IPS-15b (cell line): Measurements from ENCODE around the gene CDC42EP2.

Experiments
- H3K27me3 ChIP-seq: one replicate; pipeline ENCODE4 v1.6.1; 2013; ENCODE audit warnings: low read length; ENCODE audit not compliant: control insufficient read depth, insufficient read depth
- H3K36me3 ChIP-seq: one replicate; pipeline ENCODE4 v1.6.1; 2013; ENCODE audit warnings: low read length; ENCODE audit not compliant: control insufficient read depth, insufficient read depth
- H3K4me1 ChIP-seq: one replicate; pipeline ENCODE4 v1.6.1; 2013; ENCODE audit warnings: mild to moderate bottlenecking, low read length; ENCODE audit not compliant: control insufficient read depth, insufficient read depth
- H3K4me3 ChIP-seq: one replicate; pipeline ENCODE4 v1.5.1; 2013; ENCODE audit warnings: low read depth, low read length
- H3K9ac ChIP-seq: one replicate; pipeline ENCODE4 v1.6.1; 2013; ENCODE audit warnings: low read depth, mild to moderate bottlenecking, low read length
- H3K9me3 ChIP-seq: one replicate; pipeline ENCODE4 v1.6.1; 2013; ENCODE audit warnings: mild to moderate bottlenecking, low read length; ENCODE audit not compliant: control insufficient read depth, insufficient read depth

The CDC42EP2 gene

GRCh38 chr11:65314501-65315203, at the start of gene CDC42EP2:
Gene CDC42EP2, plus strand, starts transcription at chr11:65314866. Its CDS starts 6,033 bp downstream, at chr11:65320899.
- H3K36me3 ChIP-seq: no peaks in the 10 kb centered on the region
- no peaks in the 10 kb centered on the region for H3K9me3 ChIP-seq
- peaks cover 12% of the 10 kb centered on the region for H3K27me3 ChIP-seq
- peaks cover 12% of the 10 kb centered on the region for H3K4me1 ChIP-seq
- peak within 1 kb of the TSS; percentile 54 for H3K9ac ChIP-seq
- peak within 1 kb of the TSS; percentile 82 for H3K4me3 ChIP-seq

- H3K9ac ChIP-seq: no peak overlapping the region
- no peaks in the 10 kb centered on the region for H3K9me3 ChIP-seq
- H3K4me1 ChIP-seq: peaks cover 4% of the 10 kb centered on the region
- H3K36me3 ChIP-seq: peaks cover 21% of the 10 kb centered on the region
- H3K27me3 ChIP-seq: no peaks in the 10 kb centered on the region
- H3K4me3 ChIP-seq: no peak overlapping the region
Measured at GRCh38 chr11:65266210-65266609, 48.5 kb upstream of the CDC42EP2 start.

- Histone ChIP-seq H3K4me1 (no peaks in the 10 kb centered on the region), H3K9ac (no peak overlapping the region), H3K36me3 (peaks cover 16% of the 10 kb centered on the region), H3K4me3 (no peak overlapping the region), H3K9me3 (no peaks in the 10 kb centered on the region), H3K27me3 (no peaks in the 10 kb centered on the region)
Measured at GRCh38 chr11:65274735-65275682, 39.7 kb upstream of the CDC42EP2 start.

- Histone ChIP-seq H3K9ac (no peak overlapping the region), H3K4me1 (no peaks in the 10 kb centered on the region), H3K9me3 (no peaks in the 10 kb centered on the region), H3K27me3 (no peaks in the 10 kb centered on the region), H3K4me3 (no peak overlapping the region), H3K36me3 (peaks cover 12% of the 10 kb centered on the region)
Measured at GRCh38 chr11:65275906-65276305, 38.8 kb upstream of the CDC42EP2 start.

- H3K9ac ChIP-seq: no peak overlapping the region
- no peaks in the 10 kb centered on the region for H3K27me3 ChIP-seq
- H3K9me3 ChIP-seq: no peaks in the 10 kb centered on the region
- peaks cover 26% of the 10 kb centered on the region for H3K36me3 ChIP-seq
- H3K4me3 ChIP-seq: no peak overlapping the region
- H3K4me1 ChIP-seq: no peaks in the 10 kb centered on the region
Measured at GRCh38 chr11:65277631-65278277, 36.9 kb upstream of the CDC42EP2 start.

- Histone ChIP-seq H3K27me3 (no peaks in the 10 kb centered on the region), H3K4me1 (no peaks in the 10 kb centered on the region), H3K36me3 (peaks cover 27% of the 10 kb centered on the region), H3K9me3 (no peaks in the 10 kb centered on the region), H3K4me3 (no peak overlapping the region), H3K9ac (no peak overlapping the region)
Measured at GRCh38 chr11:65278356-65278755, 36.3 kb upstream of the CDC42EP2 start.

- H3K4me1 ChIP-seq: no peaks in the 10 kb centered on the region
- peaks cover 30% of the 10 kb centered on the region for H3K36me3 ChIP-seq
- no peak overlapping the region for H3K4me3 ChIP-seq
Measured at GRCh38 chr11:65279279-65279678, 35.4 kb upstream of the CDC42EP2 start.

GRCh38 chr11:65279741-65280440, 34.8 kb upstream of the CDC42EP2 start:
- no peaks in the 10 kb centered on the region for H3K4me1 ChIP-seq
- peaks cover 33% of the 10 kb centered on the region for H3K36me3 ChIP-seq
- H3K9me3 ChIP-seq: no peaks in the 10 kb centered on the region
- no peaks in the 10 kb centered on the region for H3K27me3 ChIP-seq
- H3K4me3 ChIP-seq: no peak overlapping the region
- no peak overlapping the region for H3K9ac ChIP-seq

More at GRCh38 chr11:65279279-65279678, 35.4 kb upstream of the CDC42EP2 start:
- no peak overlapping the region for H3K9ac ChIP-seq
- no peaks in the 10 kb centered on the region for H3K27me3 ChIP-seq
- no peaks in the 10 kb centered on the region for H3K9me3 ChIP-seq

- no peak overlapping the region for H3K9ac ChIP-seq
- H3K27me3 ChIP-seq: no peaks in the 10 kb centered on the region
- H3K9me3 ChIP-seq: no peaks in the 10 kb centered on the region
- no peak overlapping the region for H3K4me3 ChIP-seq
- H3K36me3 ChIP-seq: peaks cover 39% of the 10 kb centered on the region
- H3K4me1 ChIP-seq: no peaks in the 10 kb centered on the region
Measured at GRCh38 chr11:65280646-65281045, 34.0 kb upstream of the CDC42EP2 start.

GRCh38 chr11:65286686-65287085, 28.0 kb upstream of the CDC42EP2 start:
- H3K9ac ChIP-seq: no peak overlapping the region
- H3K4me1 ChIP-seq: no peaks in the 10 kb centered on the region
- no peaks in the 10 kb centered on the region for H3K9me3 ChIP-seq
- H3K36me3 ChIP-seq: peaks cover 68% of the 10 kb centered on the region
- no peaks in the 10 kb centered on the region for H3K27me3 ChIP-seq
- H3K4me3 ChIP-seq: no peak overlapping the region

GRCh38 chr11:65287601-65288000, 27.1 kb upstream of the CDC42EP2 start:
- Histone ChIP-seq H3K36me3 (peaks cover 65% of the 10 kb centered on the region), H3K9me3 (no peaks in the 10 kb centered on the region), H3K4me3 (no peak overlapping the region), H3K9ac (no peak overlapping the region), H3K27me3 (no peaks in the 10 kb centered on the region), H3K4me1 (no peaks in the 10 kb centered on the region)
